GM19099 (cell line): ENCODE results near the gene VEGFA.

ENCODE experiments used
- POLR2A ChIP-seq: IDR thresholded peaks from 3 replicates; pipeline ENCODE4 v1.6.1; 2011; ENCODE audit warnings: low read depth; ENCODE audit not compliant: insufficient read length; ENCODE audit errors: extremely low read depth

The VEGFA gene

GRCh38 chr6:43735642-43736199, 34.3 kb upstream of the VEGFA start:
- TF ChIP-seq POLR2A, result no peak

DNA sequence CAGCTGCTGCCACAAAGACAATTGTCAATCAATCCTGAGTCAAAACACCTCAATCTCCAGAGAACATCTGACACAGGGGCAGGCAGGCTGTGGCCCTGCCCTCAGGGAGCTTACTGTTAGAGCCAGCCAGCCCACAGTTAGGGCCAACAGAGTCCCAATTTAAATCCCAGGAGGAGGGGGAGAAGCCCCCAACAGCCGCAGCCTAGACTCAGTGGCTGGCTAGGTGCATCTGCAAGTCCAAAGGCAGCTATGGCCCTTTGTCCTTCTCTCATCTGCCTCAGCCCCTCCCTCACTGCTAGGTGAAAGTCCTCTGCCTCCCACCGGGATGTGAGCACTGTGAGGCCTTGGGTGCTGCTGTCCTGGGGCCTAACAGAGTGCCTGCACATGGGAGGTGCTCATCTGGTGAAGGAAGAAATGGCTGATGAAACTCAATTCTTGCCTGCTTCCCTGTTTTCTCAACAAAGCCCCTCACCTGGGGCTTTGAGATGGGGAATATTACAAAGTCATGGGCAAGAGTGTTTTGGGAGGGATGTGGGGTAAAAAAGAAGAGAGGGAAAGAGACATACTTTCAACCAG, 33.7 kb upstream of the VEGFA start:
- TF ChIP-seq POLR2A, result no peak

DNA sequence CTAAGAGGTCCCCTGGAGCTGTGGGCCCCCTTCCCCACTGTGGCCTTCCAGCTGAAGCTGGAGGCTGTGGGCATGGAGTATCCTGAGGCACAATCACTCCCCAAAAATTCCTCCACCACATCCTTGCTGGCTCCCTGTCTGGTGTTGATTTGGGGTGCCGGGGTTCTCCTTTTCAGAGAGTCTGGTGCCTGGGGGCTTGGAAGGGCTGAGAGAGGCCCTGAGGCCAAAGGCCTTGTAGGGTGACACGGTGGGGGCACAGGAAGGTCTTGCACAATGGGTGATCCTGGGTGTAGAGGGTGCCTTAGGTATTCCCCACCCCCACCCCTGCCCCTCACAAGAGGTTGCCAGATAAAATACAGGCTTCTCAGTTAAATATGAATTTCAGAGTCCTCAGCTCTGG, 33.2 kb upstream of the VEGFA start:
- TF ChIP-seq POLR2A, result no peak

DNA sequence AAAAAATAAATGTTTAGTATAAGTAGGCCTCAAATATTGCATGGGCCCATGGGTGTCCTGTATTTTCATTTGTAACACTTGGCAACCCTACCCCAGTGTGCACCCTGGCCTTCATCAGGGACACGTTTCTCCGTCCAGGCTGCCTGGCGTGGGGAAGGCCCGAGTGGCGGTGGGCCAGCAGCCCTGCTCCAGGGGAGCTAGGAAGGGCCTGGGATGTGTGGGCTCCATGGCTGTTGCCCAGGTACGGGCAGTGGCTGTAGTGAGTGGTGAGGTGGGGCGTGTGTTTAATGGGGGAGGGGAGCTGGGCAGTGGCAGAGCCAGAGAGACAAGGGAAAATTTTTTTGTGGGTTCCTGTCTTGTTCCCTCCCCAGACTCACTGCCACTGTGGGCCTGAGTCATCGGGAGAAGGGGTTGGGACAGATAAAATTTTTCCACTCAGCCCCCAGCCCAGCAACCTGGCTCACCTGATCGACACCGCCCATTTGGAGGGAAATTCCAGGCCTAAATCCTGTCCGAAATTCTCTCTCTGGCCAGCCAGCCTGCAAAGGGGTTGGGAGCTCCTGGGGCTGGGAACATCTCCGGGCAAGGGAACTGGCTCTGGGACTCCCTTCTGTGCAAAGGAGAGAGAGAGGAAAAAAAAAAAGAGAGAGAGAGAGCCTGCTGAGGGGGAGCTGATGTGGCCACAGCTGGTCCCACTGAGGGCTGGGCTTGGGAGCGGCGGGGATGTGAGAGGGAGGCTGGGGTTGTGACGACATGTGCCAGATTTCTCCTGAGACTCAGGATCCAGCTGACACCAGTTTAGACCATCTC, 32.5 kb upstream of the VEGFA start:
- no peak for TF ChIP-seq POLR2A

- TF ChIP-seq POLR2A, result no peak
These were observed 31.7 kb upstream of the VEGFA start for GRCh38 chr6:43738267-43738676.

GRCh38 chr6:43738877-43739641, 31.0 kb upstream of the VEGFA start:
- TF ChIP-seq POLR2A, result no peak

DNA sequence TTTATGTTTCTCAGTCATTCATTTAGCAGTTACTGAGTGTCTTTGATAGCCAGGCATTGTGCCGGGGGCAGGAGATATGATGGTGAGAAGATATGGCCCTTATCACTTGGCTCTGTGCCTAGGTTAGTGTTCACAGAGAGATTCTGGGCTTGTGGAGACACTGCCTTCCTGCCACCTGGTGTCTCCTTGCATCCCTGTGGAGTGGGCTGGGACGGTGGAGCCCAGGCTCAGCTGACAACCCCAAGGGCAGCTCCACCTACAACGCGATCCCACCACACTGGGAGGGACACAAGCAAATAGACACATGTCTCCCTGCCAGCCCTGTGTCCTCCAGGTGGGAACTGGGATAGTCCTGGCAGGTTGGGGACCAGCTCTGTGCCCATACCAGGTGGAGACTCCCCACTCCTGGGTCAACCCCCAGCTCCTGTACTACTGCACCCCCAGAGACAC, 30.3 kb upstream of the VEGFA start:
- TF ChIP-seq POLR2A, result no peak

GRCh38 chr6:43740321-43740960, 29.6 kb upstream of the VEGFA start:
- no peak for TF ChIP-seq POLR2A

- TF ChIP-seq POLR2A, result no peak
These were observed 28.8 kb upstream of the VEGFA start for GRCh38 chr6:43740961-43741764.

DNA sequence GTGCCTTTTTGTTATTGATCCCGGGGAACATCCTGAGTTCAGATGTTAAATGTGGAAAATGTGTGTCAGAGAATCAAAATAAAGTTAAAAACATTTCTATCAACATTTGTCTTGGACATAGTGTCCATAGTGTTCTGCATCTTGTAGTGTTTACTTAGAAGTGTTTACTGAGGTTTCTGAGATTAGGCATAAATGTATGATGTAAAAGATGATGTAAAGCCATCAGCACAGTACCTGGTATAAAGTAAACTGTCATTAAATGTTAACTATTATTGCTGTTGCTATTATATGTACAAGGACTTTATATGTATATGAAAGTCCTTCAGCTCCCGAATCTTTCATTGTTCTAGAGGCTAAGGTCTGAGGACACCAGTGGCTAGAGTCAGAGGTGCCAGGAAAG, 28.2 kb upstream of the VEGFA start:
- no peak for TF ChIP-seq POLR2A

DNA sequence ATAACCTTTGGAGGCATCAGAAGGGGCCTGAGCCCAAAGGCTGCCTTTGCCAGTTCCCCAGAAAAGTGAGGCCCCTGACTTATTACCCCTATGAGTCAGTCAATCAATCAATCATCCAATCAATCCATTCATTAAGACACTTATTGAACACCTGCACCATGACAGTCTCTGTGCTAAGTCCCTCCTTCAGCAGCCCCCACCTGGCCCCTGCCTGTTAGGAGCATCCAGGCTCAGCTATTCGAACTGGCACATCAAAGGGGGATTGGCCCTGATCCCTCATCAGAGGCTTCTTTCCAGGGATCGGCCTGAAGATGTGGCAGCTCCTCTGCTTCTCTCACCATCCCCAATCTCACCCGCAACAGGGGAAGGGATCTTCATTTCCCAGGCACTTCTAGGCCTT, 27.7 kb upstream of the VEGFA start:
- TF ChIP-seq POLR2A, result no peak

DNA sequence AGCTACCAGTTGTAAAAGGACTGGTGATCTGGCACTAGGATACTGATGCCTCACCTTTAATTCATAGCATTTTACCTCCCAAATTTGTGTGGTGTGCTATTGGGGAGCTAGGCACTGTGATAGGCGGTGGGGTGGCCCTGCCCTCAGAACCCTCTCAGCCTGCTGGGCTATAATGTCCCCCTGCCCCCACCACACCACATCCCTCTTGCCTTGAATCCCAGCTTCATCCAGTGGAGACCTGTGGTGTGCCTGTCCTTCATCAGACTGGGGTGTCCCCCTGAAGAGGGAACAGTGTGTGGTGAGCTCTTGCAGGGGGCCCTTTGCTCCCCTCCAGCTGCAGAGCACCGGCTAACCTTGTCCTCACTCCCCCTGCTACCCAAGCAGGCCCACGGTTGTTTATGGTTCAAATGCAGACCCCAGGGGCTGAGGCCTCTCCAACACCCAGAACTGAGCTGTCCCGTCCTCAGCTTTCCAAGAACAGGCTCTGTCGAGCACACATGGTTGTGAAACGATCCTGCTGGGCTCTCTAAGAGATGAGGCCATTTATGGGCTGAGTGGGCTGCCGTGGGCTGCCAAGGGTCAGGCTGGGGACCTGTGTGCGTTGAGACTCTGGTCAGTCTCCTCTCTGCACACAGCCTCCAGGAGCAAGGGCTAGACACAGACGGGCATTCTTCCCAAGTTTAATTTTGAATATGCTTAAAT, 26.9 kb upstream of the VEGFA start:
- TF ChIP-seq POLR2A, result no peak

GRCh38 chr6:43743682-43744381, 26.2 kb upstream of the VEGFA start:
- no peak for TF ChIP-seq POLR2A
